ENCODE data around the gene ADIPOR1.

- TF ChIP-seq POLR2AphosphoS5 (IDR thresholded peaks at IDR 0.05; ENCODE audit: low read depth, low read length) (no peak), POLR2A (IDR thresholded peaks at IDR 0.05; ENCODE audit: low read depth, low read length) (no peak), TAF1 (IDR thresholded peaks at IDR 0.05; ENCODE audit: low read depth, low read length) (no peak), POU2F2 (IDR thresholded peaks at IDR 0.05; ENCODE audit: low read depth, low read length) (no peak), PAX5 (IDR thresholded peaks at IDR 0.05; ENCODE audit: insufficient read depth, low read length, severe bottlenecking) (no peak)
These were observed 31.8 kb upstream of the ADIPOR1 start for GRCh38 chr1:202989879-202990278.
